Kidney epithelial cell (primary cell): ENCODE data around the gene BTN2A1. TPM values are rescaled to one million over a fixed set of nuclear protein-coding genes. Genes with fewer than 3 reads are reported as not detected.
"Not testable (repeated sequence)": the region's sequence is repeated elsewhere in the genome, so short reads cannot be mapped to it uniquely, and the experiment has no call there.

Experiments
- DNase-seq: peaks from one replicate; pipeline ENCODE4 v3.0.0-alpha.2; 2010; ENCODE audit warnings: low read depth
- H3K27me3 ChIP-seq: 2 replicates; pipeline ENCODE4 v1.6.0; 2011; ENCODE audit warnings: low read length; ENCODE audit not compliant: control insufficient read depth, insufficient read depth
- H3K36me3 ChIP-seq: 2 replicates; pipeline ENCODE4 v1.5.1; 2011; ENCODE audit warnings: low read length; ENCODE audit not compliant: control insufficient read depth, insufficient read depth
- H3K4me3 ChIP-seq: 2 replicates; pipeline ENCODE4 v1.5.1; 2011; ENCODE audit warnings: low read depth, mild to moderate bottlenecking, control low read depth, low read length
- total RNA-seq: library from RNA; depleted of rRNA; stranded (reverse); fragments of >200 nt; gene quantifications from 2 replicates; pipeline ENCODE4 v1.2.3, GENCODE V29; 2015
- TF ChIP-seq, protein P1 (sequence below): IDR thresholded peaks from 2 replicates; pipeline ENCODE4 v1.5.1; 2011; ENCODE audit warnings: mild to moderate bottlenecking, moderate library complexity, low read length, control low read depth, inconsistent platforms; ENCODE audit not compliant: insufficient read depth, poor library complexity, severe bottlenecking

BTN2A1 gene
- total RNA-seq, 1 donor from 2014 or later = 17.5 TPM

DNA sequence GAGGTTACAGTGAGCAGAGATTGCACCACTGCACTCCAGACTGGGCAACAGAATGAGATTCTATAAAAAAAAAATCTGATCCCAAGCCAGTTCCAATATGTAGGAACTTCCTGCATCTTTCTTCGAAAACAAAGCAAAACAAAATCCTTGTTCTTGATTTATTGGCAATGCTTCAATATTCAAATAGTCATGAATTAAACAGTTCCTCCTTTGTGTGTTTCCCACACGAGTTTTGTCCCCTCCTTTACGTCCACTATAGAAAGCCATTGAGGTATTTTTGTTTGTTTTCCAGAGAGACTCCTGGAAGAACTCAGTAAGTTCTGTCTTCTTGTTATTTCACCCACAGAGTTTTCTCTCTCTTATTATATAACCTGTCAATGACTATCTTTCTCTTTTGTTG, 49.9 kb downstream of the BTN2A1 start:
- DNase-seq = no peak
- TF ChIP-seq, protein P1, sequence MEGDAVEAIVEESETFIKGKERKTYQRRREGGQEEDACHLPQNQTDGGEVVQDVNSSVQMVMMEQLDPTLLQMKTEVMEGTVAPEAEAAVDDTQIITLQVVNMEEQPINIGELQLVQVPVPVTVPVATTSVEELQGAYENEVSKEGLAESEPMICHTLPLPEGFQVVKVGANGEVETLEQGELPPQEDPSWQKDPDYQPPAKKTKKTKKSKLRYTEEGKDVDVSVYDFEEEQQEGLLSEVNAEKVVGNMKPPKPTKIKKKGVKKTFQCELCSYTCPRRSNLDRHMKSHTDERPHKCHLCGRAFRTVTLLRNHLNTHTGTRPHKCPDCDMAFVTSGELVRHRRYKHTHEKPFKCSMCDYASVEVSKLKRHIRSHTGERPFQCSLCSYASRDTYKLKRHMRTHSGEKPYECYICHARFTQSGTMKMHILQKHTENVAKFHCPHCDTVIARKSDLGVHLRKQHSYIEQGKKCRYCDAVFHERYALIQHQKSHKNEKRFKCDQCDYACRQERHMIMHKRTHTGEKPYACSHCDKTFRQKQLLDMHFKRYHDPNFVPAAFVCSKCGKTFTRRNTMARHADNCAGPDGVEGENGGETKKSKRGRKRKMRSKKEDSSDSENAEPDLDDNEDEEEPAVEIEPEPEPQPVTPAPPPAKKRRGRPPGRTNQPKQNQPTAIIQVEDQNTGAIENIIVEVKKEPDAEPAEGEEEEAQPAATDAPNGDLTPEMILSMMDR = no peak
- Histone ChIP-seq H3K36me3 (no peaks in the 10 kb centered on the region), H3K27me3 (peaks cover 2% of the 10 kb centered on the region), H3K4me3 (no peak overlapping the region)

DNA sequence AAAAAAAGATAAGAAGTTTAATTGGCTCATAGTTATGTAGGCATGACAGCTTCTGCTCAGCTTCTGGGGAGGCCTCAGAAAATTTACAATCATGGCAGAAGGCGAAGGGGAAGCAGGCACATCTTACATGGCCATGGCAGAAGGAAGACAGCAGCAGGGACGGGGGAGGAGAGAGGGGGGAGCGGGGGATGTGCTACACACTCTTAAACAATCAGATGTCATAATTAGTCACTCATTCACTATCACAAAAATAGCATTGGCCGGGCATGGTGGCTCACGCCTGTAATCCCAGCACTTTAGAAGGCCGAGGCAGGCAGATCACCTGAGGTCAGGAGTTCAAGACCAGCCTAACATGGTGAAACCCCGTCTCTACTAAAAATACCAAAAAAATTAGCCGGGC, 53.3 kb downstream of the BTN2A1 start:
- not testable (repeated sequence) for H3K27me3 ChIP-seq, DNase-seq, H3K4me3 ChIP-seq, H3K36me3 ChIP-seq

DNA sequence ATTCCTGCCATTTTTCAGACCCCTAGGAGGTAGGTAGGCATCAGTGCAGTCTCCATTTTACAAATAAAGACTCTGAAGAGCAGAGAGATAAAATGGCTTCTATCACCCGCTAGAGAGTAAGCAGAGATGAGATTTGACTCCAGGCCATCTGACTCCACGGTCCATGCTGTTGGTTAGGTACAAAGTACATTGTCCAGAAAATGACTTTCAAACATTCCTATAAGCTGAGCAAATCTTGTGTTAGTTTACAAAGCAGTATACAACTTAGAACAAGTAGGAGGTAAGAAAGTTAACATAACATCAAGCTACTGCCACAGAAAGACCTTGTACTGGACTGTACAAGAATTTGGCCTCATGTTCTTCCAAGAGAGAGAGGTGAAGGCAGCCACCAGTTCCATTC, 57.2 kb downstream of the BTN2A1 start:
- no peak for DNase-seq

DNA sequence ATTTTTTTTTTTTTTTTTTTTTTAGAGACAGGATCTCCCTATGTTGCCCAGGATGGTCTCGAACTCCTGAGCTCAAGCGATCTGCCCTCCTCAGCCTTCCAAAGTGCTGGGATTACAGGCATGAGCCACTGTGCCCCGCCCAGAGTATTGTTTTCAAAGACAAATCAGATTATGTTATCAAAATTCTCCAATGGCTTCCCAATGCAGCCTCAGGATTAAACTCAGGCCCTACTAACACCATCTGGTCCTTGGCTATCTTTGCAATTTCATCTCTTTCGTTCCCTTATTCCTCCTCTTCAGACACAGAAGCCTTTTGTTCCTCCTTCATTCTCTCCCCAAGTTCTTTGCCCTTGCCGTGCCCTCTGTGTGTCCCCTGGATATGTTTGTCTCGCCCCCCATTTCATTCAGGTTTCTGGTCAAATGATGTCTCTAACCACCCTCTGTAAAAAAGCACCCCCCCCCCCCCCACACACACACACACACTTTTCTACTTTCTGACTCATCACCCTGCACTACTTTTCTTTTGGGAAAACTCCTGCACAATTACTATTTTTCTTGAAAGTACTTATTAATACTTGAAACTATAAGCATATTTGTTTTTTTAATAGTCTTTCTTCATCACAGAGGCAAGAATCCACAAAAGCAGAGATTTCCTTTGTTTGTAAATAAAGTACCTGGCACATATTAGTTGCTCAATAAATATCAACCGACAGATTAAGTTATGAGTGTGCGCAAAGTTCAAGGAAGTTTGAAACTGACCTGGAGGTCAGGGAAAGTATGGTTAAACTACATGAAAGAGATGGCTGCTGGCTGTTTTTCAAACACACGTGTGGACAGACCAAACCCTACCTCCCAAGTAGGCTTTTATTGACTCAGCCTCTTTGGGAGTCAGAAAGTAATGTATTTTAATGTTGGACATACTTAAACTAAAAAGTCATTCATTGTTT, 59.0 kb downstream of the BTN2A1 start:
- no peak for DNase-seq
- TF ChIP-seq, protein P1 = no peak
- H3K4me3 ChIP-seq = no peak overlapping the region
- no peaks in the 10 kb centered on the region for H3K36me3 ChIP-seq
- H3K27me3 ChIP-seq = no peaks in the 10 kb centered on the region

More for the DNA sequence above, 57.2 kb downstream of the BTN2A1 start:
- H3K36me3 ChIP-seq = no peaks in the 10 kb centered on the region
- H3K4me3 ChIP-seq = no peak overlapping the region
- H3K27me3 ChIP-seq = no peaks in the 10 kb centered on the region
- TF ChIP-seq, protein P1 = no peak

Other genes with a start within 250 kb of the BTN2A1 start
- gene BTN3A2, start 92.8 kb upstream of the BTN2A1 start, total RNA-seq = 8.0 and 22.3 TPM in 2 replicates
- gene BTN2A2, start 74.8 kb upstream of the BTN2A1 start, total RNA-seq = 12.7 and 14.6 TPM in 2 replicates
- 10.5 and 11.7 TPM in 2 replicates for gene BTN3A1, start 55.7 kb upstream of the BTN2A1 start, total RNA-seq
- 3.3 and 8.0 TPM in 2 replicates for gene BTN3A3, start 17.5 kb upstream of the BTN2A1 start, total RNA-seq
- not detected in 2 replicates for gene BTN1A1, start 42.3 kb downstream of the BTN2A1 start, total RNA-seq
- gene HMGN4, start 80.4 kb downstream of the BTN2A1 start, total RNA-seq = 78.1 and 88.5 TPM in 2 replicates
- gene ABT1, start 139.0 kb downstream of the BTN2A1 start, total RNA-seq = 20.7 and 21.6 TPM in 2 replicates
- gene ZNF322, start 201.8 kb downstream of the BTN2A1 start, total RNA-seq = 17.8 and 22.7 TPM in 2 replicates